ENCODE measurements around the gene WDR26.

The WDR26 gene

GRCh38 chr1:224454402-224455055, 19.9 kb upstream of the WDR26 start:
- ChIA-PET POLR2A (no interaction called here), CTCF (interaction anchor here (0.9 to 1.0 kb wide), 2 partner anchors 12 to 397 kb away, joined by 3 read pairs; no protein-coding TSS in a partner anchor)
- TF ChIP-seq, protein P1, sequence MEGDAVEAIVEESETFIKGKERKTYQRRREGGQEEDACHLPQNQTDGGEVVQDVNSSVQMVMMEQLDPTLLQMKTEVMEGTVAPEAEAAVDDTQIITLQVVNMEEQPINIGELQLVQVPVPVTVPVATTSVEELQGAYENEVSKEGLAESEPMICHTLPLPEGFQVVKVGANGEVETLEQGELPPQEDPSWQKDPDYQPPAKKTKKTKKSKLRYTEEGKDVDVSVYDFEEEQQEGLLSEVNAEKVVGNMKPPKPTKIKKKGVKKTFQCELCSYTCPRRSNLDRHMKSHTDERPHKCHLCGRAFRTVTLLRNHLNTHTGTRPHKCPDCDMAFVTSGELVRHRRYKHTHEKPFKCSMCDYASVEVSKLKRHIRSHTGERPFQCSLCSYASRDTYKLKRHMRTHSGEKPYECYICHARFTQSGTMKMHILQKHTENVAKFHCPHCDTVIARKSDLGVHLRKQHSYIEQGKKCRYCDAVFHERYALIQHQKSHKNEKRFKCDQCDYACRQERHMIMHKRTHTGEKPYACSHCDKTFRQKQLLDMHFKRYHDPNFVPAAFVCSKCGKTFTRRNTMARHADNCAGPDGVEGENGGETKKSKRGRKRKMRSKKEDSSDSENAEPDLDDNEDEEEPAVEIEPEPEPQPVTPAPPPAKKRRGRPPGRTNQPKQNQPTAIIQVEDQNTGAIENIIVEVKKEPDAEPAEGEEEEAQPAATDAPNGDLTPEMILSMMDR (IDR thresholded peaks at IDR 0.05; ENCODE audit: control extremely low read depth, extremely low read depth, low read depth, missing control alignments), result no peak
- no peak for DNase-seq (ENCODE audit: extremely low spot score)

GRCh38 chr1:224450561-224451350, 16.2 kb upstream of the WDR26 start:
- no peak for DNase-seq (ENCODE audit: extremely low spot score)
- ChIA-PET POLR2A (no interaction called here), CTCF (interaction anchor here (0.9 to 4.5 kb wide), 6 partner anchors 6 to 34 kb away, joined by 3 to 37 read pairs (median 4); no protein-coding TSS in a partner anchor)
- TF ChIP-seq, protein P1 (IDR thresholded peaks at IDR 0.05; ENCODE audit: control extremely low read depth, extremely low read depth, low read depth, missing control alignments), result no peak

DNA sequence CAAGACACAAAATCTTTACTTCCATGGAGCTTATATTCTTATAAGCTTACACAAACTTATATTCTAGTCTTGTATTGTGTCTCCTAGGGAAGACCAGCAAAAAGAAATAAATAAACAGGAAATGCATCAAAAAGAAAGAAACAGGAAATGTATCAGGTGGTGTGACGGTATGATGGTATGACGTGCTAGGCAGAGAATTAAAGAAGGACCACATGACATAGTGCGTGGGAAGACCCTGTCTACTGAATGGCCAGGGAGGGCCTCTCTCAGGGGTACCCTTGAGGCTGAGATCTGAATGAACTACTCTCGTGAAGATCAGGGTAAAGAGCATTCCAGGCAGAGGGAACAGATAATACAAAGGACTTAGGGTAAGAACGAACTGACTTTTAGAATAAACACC, 15.6 kb upstream of the WDR26 start:
- CTCF ChIA-PET, result interaction anchor here (1.4 to 4.5 kb wide), 3 partner anchors 7 to 35 kb away, joined by 3 to 37 read pairs (median 8); no protein-coding TSS in a partner anchor
- TF ChIP-seq, protein P1 (IDR thresholded peaks at IDR 0.05; ENCODE audit: control extremely low read depth, extremely low read depth, low read depth, missing control alignments), result no peak
- no peak for DNase-seq (ENCODE audit: extremely low spot score)
- POLR2A ChIA-PET, result no interaction called here

- TF ChIP-seq, protein P1 (IDR thresholded peaks at IDR 0.05; ENCODE audit: control extremely low read depth, extremely low read depth, low read depth, missing control alignments), result no peak
- CTCF ChIA-PET, result interaction anchor here (1.0 to 4.5 kb wide), 4 partner anchors 9 to 14 kb away, joined by 3 to 37 read pairs (median 4); partner anchors contain the start of gene WDR26
- POLR2A ChIA-PET, result no interaction called here
- DNase-seq (ENCODE audit: extremely low spot score), result no peak
Measured at GRCh38 chr1:224448453-224449017, 13.9 kb upstream of the WDR26 start.

DNA sequence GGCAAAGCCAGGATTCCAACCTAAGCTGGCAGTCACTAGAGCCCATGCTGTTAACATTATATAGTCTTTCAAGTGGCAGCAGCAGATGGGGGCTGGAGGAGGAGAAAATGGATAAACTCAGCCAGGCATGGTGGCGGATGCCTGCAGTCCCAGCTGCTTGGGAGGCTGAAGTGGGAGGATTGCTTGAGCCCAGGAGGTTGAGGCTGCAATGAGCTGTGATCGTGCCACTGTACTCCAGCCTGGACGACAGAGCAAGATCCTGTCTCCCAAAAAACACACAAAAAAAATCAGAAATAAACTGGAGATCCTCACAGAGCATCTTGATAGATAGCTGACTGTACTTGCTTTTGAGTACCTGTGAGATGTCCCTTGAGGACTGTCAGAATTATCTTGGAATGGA, 13.4 kb upstream of the WDR26 start:
- CTCF ChIA-PET, result interaction anchor here (4.5 kb wide), 1 partner anchor 9 kb away, joined by 37 read pairs; no protein-coding TSS in a partner anchor

GRCh38 chr1:224447251-224447650, 12.7 kb upstream of the WDR26 start:
- DNase-seq (ENCODE audit: extremely low spot score), result no peak
- TF ChIP-seq, protein P1 (IDR thresholded peaks at IDR 0.05; ENCODE audit: control extremely low read depth, extremely low read depth, low read depth, missing control alignments), result no peak
- ChIA-PET CTCF (interaction anchor here (1.1 to 4.5 kb wide), 3 partner anchors 10 to 66 kb away, joined by 3 to 37 read pairs (median 9); no protein-coding TSS in a partner anchor), POLR2A (no interaction called here)

More for the DNA sequence above, 13.4 kb upstream of the WDR26 start:
- DNase-seq (ENCODE audit: extremely low spot score), result no peak
- TF ChIP-seq, protein P1 (IDR thresholded peaks at IDR 0.05; ENCODE audit: control extremely low read depth, extremely low read depth, low read depth, missing control alignments), result no peak
- POLR2A ChIA-PET, result no interaction called here

All from GM10248 (cell line).